Measurements from ENCODE around the gene CFAP46.
"Not testable (repeated sequence)": the region's sequence is repeated elsewhere in the genome, so short reads cannot be mapped to it uniquely, and the experiment has no call there.

The CFAP46 gene

DNA sequence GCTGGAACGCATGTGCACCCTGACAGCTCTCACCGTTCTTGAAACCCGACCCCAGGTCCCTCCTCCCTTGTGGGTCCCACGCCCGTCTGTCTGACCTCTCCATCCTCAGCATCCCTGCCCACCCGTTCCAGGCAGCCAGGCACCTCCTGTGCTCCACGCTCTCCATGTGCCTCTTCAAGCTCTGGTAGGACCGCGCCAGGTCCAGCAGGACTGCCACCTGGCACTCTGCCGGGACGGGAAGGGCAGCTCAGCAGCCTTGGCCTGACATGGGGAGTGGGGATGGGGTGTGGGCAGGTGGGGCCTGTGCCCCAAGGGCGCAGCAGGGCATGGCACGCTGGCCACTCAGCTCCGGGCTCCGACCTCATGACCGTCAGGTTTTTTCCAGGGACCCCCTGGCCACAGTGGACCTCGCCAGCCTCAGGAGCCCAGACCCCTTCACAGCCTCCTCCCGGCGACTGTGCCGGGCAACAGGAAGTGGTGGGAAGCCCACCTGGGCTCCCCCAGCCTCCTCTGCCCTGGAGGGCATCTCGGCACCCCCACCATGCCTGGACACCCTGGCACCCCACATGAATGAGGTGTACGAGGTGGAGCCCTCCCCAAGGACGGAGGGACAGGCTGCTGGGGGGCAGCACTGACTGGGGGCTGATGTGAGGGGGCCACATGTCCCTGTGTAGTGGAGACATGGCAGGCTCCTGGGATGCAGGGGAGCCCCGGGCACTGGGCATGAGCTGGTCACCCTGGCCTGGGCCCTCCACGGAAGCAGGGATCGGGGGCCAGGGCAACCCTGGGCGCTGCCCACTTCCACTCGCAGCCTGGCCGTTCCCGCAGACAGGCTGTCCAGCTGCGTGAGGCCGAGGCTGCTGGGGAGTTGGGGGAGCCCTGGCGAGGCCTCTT lies 131.3 kb downstream of the CFAP46 start:
- no peak for DNase-seq

DNA sequence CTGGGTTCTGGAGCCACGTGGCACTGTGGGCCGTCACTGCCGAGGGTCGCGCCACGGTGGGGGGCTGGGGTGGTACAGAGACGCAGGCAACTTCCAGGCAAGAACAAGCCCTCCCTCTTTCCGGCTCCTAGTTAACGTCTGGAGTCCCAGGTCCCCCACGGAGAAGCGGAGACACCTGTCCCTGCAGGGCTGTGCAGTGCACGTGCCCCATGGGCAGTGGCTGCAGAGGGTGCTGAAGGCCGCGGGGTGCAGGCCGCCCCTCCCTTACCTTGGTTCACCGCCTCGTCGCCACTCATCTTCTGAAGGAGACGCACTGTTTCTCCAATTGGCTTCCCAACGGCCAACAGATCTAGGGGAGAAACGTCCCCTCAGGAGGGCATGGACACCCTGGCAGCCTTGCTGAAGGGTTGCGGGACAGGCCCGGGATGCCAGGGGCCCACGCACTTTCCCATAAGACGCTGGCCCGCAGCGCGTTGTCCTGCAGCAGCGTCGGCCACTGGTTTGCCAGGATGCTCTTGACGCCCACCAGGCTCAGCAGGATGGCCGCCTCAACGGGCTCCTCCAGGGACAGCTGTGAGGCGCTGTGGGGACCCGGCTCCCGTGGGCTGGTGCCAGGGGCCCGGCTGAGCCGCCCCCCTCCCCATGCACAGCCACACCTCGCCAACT lies 132.1 kb downstream of the CFAP46 start:
- DNase-seq, result no peak

DNA sequence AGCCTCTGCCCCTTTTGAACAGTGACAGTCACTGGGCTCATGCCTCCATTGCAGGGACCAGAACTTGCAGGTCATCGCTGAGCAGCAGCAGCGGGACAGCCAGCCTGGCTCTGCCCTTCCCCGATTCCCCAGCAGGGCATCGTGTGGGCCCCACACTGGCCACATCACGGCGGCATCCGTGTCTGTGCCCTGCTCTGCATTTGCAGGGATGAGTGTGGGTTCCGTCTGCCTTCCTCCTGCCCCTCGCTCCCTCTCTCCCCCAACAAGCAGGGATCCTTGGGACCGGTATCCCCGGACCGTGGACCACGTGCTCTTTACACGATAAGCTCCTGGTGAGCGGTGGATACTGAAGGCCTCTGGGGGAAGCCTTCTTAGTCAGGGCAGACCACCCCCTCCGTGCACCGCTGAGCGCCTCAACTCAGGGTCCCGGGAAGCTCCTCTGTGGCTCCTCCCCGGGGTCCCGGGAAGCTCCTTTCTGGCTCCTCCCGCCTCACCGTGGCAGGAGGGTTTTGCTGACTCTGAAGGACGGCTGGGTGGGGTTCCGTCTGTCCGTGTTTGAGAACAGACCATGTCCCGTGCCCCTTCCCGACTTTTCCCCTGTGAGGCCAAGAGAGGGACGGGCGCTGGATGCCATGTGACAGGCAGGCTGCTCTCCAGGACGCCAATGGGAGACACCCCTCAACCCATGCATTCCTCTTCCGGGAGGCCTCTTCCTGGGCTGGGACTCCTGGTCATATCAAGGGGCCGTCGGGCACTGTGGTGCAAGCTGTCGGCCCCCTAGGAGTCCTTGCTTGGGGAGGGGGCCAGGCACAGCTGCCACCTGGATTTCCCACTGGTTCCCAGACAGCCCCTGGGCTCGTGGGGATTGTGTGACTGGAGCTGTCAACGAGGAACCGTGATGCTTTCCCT lies 132.9 kb downstream of the CFAP46 start:
- no peak for DNase-seq

DNA sequence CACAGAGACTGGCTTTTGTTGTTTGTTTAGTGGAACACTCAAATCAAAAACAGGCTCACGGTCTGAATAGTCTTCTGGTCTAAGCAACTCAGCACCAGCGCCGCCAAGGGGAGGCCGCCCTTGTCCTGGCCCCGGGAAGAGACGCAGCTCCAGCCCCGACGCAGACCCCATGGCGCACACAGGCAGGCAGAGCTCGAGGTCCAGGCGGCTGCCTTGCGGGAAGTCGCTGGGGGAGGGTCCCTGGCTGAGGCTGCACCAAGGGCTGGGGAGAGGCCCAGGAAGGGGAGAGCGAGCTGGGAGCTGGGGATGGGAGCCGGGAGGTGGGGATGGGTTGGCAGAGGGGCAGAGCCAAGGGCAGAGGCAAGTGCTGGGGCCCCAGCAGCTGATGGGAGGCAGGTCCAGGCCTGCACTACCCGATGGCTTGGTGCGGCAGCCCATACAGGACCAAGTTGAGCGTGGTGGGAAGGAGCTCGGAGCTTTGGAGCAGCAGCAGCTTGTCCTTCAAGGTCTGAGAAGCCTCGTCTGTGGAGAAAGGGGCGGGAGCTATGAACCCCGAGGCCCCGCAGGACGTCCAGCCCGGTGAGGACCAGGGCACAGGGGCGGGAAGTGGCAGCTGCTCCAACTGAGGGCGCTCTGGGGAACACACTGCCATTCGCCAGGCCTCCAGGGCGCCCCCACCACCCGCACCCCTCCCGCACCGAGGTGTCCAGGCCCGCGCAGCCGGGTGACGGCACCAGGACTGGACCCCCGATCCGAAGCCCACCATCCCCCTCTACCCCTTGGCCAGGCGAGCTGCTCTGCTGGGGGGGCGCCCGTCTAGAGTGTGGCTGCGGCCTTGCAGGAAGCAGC lies 133.8 kb downstream of the CFAP46 start:
- no peak for DNase-seq

DNA sequence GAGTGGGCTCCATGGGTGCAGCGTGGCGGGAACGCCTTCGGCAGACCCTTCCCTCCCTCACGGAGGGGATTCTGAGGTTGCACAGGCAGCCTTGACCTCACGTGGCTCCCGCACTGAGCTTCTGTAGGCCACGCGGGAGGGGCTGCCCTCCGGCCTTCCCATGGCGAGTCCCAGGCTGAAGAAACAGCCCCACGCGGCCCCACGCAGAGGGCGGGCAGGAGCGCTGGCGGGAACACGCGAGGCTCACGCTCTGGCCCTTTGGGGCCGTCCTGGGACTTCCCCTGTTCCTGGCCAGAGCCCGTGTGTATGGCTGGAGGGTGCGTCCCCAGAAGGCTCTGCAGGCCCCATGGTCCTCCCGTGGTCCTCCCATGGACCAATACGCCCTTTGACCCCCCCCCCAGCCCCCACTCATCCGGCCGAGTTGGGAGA lies 134.7 kb downstream of the CFAP46 start:
- no peak for DNase-seq

DNA sequence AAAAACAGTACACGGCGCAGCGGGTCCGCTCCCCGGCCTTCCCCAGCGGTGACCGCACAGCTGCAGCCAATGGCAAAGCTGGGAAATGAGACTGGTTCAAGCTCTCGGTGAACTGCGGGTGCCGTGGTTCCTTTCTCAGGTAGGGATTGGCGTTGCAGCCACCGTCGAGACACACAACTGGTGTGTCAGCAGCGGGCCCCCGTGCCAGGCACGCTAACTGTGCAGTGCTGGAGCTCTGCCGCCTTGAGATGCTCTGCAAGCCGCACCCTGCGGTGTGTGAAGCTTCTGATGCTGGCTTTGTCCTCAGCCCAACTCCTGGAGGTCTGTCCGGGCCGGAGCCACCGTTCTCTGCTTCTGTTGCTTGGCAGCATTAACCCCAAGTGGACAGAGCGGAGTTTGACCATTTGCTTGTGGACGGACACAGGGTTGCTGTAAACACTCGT lies 135.8 kb downstream of the CFAP46 start:
- DNase-seq, result no peak

DNA sequence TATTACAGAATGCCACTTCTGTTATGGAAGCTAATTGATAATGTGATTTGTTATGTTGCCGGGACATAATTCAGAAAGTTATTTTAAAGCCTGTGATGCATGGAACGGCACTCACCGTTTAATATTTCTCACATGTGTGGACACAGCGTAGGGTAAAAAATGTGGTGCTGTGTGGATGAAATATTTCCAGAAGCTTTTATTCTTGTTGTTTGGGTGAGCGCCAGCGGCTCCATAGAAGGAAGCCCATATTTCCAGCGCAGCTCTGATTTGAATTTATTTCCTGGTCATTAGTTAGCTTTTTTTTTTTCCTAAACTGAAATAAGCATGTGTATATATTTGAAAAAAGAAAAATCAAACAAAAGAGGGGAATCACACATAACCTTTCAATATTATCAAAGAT lies 136.3 kb downstream of the CFAP46 start:
- DNase-seq, result no peak

DNA sequence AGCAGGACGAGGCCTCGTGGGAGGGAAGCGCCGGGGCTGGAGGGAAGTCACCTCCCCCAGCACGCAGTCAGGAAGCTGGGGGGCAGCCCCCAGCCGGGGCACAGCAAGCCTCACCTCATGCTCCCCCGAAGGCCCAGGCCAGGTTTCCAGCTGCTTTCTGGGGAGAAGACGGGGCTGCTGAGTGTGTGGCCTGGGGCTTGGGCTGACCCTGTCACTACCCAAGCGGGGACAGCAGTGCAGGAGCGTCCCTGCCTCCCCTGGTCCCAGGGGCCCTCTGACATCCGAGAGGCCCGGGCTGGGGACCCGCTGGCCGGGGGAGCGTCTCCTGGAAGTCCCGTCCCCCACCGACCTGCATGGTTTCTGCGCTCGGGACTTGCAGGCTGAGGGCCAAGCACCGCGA lies 136.8 kb downstream of the CFAP46 start:
- no peak for DNase-seq

DNA sequence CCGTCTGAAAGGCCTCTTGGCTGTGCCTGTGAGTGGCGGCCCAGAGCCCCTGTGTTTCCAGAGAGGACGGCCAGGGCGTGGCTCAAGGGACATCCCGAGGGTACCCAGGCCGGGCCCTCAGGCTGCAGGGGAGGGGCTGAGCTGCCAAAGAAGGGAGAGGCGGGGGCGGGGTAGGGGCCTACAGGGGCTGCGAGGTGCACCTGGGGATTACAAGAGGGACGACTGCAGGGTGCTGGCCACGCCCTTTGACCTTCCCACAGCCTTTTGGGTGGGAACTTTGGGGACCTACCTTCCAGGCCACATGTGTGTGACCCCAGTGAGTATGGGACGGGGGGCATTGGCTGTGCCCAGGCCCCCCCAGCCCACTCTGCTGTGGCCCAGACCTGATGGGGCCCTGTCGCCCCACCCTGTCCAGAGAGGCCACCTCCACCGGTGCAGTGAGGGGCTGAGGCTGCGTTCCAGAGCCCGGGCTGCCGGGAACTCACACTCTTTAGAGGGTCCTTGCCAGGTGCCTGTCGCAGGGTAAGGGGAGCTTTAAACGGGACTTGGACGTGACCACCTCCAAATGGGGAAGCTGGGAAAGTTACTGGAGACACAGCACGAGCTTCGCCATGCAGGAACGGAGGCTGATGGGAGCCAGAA lies 137.5 kb downstream of the CFAP46 start:
- no peak for DNase-seq

DNA sequence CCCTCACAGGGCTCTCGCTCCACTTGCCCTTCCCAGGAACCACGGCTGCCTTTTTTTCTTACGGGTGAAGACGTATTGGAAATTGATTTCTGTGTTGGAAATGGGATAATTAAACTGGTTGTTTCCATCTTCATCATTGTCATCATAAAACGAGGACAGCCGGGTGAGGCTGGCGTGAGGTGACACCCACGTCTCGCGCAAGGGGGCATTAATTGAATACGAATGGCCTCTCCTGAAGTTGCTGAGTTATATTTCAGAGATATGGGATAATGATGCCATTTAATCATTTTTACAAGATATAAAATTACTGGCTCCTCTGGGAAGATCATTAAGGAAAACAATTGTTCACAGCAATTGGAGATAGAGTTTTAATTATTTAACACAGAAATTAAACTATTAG lies 138.1 kb downstream of the CFAP46 start:
- DNase-seq, result no peak

DNA sequence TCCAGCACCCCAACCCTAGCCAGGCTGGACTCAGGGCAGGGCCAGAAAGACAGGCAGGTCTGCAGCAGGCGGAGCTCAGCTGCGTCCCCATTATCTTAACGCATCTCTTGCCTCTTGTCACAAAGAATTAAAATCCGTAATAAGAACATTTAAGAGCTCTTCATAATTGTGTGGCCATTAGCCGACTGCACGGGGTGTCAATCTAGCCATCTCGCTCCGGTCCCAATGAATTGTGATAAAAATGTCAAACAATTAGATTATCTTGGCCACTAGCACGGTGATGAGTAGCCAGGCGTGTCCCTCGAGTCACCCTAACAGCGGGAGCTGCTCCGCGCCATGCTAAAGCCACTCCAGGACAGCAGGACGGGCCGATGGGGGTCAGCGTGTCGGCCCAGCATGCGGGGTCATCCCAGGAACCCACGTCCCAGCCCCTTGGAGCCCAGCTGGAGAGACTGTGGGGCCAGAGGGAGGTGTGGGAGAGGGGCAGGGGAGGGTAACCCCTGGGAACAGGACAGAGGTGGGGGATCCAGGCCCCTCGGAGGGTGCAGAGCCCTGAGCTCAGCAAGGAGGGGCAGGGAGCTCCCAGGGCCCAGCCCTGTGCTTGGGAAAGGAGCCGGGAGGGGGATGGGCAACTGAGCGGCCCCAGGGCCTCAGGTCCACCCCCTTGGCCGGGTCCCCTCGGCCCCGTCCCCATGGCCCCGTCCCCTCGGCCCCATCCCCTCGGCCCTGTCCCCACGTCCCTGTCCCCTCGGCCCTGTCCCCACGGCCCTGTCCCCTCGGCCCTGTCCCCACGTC lies 138.8 kb downstream of the CFAP46 start:
- no peak for DNase-seq

DNA sequence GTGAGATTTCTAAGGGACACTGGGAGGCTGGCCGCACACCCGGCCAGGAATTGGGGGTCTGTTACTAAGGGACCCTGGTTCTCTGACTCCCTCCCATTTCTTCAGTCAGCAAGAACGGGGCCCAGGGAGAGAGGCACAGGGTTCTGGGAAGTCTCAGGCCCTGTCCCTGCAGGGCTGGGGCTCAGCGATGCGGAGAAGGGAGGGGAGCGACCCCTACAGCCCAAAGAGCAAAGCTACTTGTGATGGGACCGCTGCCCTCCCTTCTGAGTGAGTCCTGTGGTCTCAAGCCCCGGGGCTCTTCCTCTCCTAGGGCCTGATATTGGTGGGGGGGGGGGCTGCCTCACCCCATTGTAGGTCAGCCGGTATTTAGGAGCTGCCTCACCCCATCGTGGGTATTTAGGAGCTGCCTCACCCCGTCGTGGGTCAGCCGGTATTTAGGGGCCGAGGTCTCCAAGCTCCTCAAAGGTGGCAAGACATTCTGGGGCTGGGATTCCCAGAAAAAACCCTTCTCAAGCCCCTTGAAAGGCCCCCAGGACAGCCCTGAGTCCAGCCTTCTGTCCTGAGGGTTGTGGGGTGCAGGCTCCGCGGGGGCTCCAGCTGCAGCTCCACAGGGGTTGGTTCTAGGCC lies 139.6 kb downstream of the CFAP46 start:
- DNase-seq, result no peak

DNA sequence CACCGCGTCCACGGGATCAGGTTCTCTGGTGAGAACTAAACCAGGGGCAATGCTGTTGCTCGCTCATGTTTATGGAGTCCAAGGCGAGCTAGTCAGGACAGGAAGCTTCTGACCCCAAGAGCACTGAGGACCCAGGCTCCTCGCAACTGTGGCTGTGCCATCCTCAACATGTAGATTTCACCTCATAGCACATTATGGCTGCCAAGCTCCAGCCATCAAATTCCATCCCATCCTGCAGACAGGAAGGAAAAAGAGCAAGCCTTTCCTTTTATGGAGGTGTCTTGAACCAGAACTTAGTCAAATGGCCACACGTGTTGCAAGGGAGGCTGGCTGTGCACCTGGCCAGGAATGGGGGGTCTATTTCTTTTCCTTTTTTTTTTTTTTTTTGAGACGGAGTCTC lies 140.3 kb downstream of the CFAP46 start:
- DNase-seq, result no peak

DNA sequence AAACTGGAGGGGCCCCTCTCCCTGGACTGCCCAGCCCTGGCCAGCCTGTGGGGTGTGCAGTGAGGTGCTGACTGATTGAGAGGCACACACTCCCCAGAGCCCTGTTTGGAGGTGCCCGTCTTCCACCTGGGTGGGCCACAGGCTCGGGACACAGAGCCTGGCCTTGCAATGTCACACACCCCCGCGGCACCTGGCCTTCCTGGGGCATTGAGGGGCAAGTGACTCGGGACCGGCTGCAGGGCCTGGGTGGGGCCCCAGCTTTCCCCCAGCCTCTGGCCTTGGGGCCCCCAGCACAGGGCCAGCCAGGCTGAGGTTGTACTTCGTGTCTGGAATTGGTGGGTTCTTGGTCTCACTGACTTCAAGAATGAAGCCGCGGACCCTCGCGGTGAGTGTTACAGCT lies 142.5 kb downstream of the CFAP46 start:
- DNase-seq, result no peak

DNA sequence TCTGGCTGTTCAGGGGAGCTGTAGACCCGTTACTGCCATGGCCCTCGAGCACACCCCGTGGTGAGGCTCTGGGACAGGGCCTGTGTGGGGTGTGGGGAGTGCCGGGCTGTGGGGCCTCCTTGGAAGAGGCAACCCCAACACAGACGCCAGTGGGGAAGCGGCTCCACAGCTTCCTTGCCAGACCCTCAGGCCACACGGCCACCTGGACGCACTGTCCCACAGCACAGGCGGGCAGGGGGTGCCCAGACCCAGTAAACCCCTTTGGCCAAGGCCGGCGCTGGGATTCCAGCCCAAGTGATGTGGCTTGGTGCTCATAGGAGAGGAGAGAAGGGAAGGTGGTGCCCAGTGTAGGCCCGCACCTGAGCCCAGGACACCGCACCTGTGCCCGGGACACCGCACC lies 143.5 kb downstream of the CFAP46 start:
- no peak for DNase-seq

DNA sequence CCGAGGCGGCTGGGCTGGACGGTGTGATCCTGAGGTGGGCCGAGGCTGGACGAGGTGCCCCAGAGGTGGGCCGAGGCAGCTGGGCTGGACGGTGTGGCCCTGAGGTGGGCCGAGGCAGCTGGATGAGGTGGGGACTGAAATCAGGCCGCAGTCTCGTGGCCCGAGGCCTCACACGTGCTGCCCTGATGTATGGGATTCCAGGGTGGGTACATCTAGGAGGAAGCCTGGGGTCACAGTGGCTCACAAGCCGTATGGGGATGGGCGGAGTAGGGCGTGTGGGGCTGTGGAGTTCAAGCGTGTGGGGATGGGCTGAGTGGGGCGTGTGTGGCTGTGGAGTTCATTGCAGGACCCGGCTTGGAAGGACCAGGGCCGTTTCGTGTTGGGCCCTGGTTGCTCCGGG lies 144.0 kb downstream of the CFAP46 start:
- DNase-seq, result no peak

DNA sequence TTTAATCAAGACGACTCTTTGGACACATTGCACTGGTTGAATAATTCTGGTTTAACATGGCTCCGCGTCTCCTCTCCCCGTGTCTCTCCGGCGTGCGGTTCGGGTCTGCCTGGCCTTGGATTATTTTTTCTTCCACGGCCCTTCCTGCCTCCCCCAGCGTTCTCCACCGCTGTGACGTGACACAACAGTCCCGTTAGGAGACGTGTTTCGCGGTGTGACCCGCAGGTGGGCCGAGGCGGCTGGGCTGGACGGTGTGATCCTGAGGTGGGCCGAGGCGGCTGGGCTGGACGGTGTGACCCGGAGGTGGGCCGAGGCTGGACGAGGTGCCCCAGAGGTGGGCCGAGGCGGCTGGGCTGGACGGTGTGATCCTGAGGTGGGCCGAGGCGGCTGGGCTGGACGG lies 144.4 kb downstream of the CFAP46 start:
- not testable (repeated sequence) for DNase-seq

DNA sequence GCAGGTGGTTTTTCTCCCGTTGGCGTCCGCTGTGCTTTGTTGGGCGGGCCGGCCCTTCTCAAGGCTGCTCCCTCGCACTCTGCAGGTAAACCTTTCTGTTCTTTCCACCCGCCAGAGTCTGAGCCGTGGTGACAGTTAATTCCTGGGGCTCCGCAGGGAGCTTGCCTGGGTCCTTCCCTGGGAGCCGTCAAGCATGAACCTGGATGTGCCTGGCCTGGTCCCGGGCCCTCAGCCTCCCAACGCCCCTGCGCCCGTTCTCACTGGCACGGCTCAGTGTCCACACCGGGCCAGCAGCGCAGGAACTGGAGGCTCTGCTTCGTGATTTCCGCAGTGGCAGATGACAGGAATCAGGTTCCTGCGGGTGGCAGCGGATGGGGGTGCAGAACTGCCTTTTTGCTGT lies 145.5 kb downstream of the CFAP46 start:
- no peak for DNase-seq

Data from amygdala (tissue), 56 donors.